HepG2 (cell line): ENCODE data around the gene MAN1C1. TPM values are rescaled to one million over a fixed set of nuclear protein-coding genes. Genes with fewer than 3 reads are reported as not detected.

Source experiments
- ATAC-seq: fragments of 200-7000 bp; cut with Tn5 transposase; 3 replicates; pipeline ENCODE4 v1.9.1; 2020; ENCODE audit warnings: mild to moderate bottlenecking, moderate library complexity
- BruUV-seq: library from RNA; stranded (reverse); fragments of 400-500 nt; replicated peaks from 2 replicates; lab custom pipeline; 2021; lab: Mats Ljungman, UMichigan
- CTCF ChIA-PET: fragments of 300-600 bp; formaldehyde crosslinking; extraction: SDS; loops from one replicate; lab custom pipeline; 2021; ENCODE audit warnings: low total read pairs, inconsistent platforms, low intra/inter-chr PET ratio; lab: Yijun Ruan, JAX
- POLR2A ChIA-PET: fragments of 350-600 bp; sonication (Branson Sonifier 250); formaldehyde crosslinking; loops from one replicate; lab custom pipeline; 2020; ENCODE audit warnings: antibody characterized with exemption, inconsistent platforms; lab: Yijun Ruan, JAX
- DNase-seq: peaks from one replicate; pipeline ENCODE4 v3.0.0-alpha.2; 2015; ENCODE audit warnings: low spot score
- FAIRE-seq: peaks from 3 replicates; lab custom pipeline; 2011; peaks lifted over from hg19 to GRCh38; lab: Jason Lieb, UNC
- H2AFZ ChIP-seq: one replicate; pipeline ENCODE4 v1.6.1; 2011; ENCODE audit warnings: low read length, inconsistent platforms
- H3K27ac ChIP-seq: fragments of 300-600 bp; 3 replicates; pipeline ENCODE4 v1.8.0; 2011; ENCODE audit warnings: mixed run types, mild to moderate bottlenecking, mixed read lengths, low read length, inconsistent platforms; ENCODE audit not compliant: insufficient read depth; ENCODE audit errors: extremely low read length
- H3K27me3 ChIP-seq, 2 experiments: fragments of 200-600 bp in 1 of 2; 2 replicates in 1 of 2; 3 replicates in 1 of 2; pipeline versions ENCODE4 v1.6.0 to v1.8.0; 2011; ENCODE audit warnings: low read length in 2 of 2, mild to moderate bottlenecking in 2 of 2, moderate library complexity in 2 of 2, inconsistent platforms in 1 of 2; ENCODE audit not compliant: insufficient read depth in 2 of 2, control insufficient read depth in 1 of 2
- H3K36me3 ChIP-seq, 2 experiments: fragments of 200-600 bp in 1 of 2; replicated peaks in 1 of 2; 2 replicates in 1 of 2; 3 replicates in 1 of 2; pipeline versions ENCODE4 v1.5.1 to v1.8.0; 2011; ENCODE audit warnings: low read length in 2 of 2, inconsistent platforms in 1 of 2; ENCODE audit not compliant: insufficient read depth in 2 of 2, control insufficient read depth in 1 of 2
- H3K4me1 ChIP-seq: 2 replicates; pipeline ENCODE4 v1.5.1; 2012; ENCODE audit warnings: low read length, inconsistent platforms; ENCODE audit not compliant: insufficient read depth
- H3K4me2 ChIP-seq: 2 replicates; pipeline ENCODE4 v1.6.0; 2011; ENCODE audit warnings: low read depth, low read length, inconsistent platforms
- H3K4me3 ChIP-seq, 3 experiments: fragments of 200-600 bp in 1 of 3; sonication (generic), shearing (Covaris generic) in 1 of 3; replicated peaks in 1 of 3; 2 replicates each; pipeline ENCODE4 v1.5.1; 2011 to 2016; ENCODE audit warnings: low read length in 3 of 3, inconsistent platforms in 2 of 3, low read depth in 2 of 3, mild to moderate bottlenecking in 2 of 3, control low read depth in 1 of 3, mixed read lengths in 1 of 3; ENCODE audit not compliant: insufficient read depth in 1 of 3
- H3K79me2 ChIP-seq: one replicate; pipeline ENCODE4 v1.6.1; 2011; ENCODE audit warnings: low read length, inconsistent platforms; ENCODE audit not compliant: insufficient read depth
- H3K9ac ChIP-seq: 2 replicates; pipeline ENCODE4 v1.6.0; 2011; ENCODE audit warnings: mild to moderate bottlenecking, low read depth, low read length, inconsistent platforms; ENCODE audit not compliant: insufficient read depth
- H3K9me3 ChIP-seq: 2 replicates; pipeline ENCODE4 v1.5.1; 2012; ENCODE audit warnings: mild to moderate bottlenecking, low read length
- H4K20me1 ChIP-seq: 2 replicates; pipeline ENCODE4 v1.6.0; 2011; ENCODE audit warnings: inconsistent platforms, mild to moderate bottlenecking, low read length, moderate library complexity; ENCODE audit not compliant: insufficient read depth
- BRD4 ChIP-seq: sonication (generic); formaldehyde crosslinking; IDR thresholded peaks from 2 replicates; pipeline ENCODE4 v1.4.0; 2020; ENCODE audit warnings: missing genetic modification reagents
- DR1 ChIP-seq: sonication (generic); formaldehyde crosslinking; IDR thresholded peaks from 2 replicates; pipeline ENCODE4 v1.8.0; 2021; ENCODE audit warnings: mild to moderate bottlenecking, missing genetic modification reagents, inconsistent platforms
- PHF8 ChIP-seq: sonication (generic); formaldehyde crosslinking; IDR thresholded peaks from 2 replicates; pipeline ENCODE4 v1.5.0; 2020; ENCODE audit warnings: missing genetic modification reagents
- PRPF4 ChIP-seq: fragments of 200-400 bp; formaldehyde crosslinking; IDR thresholded peaks from 2 replicates; pipeline ENCODE4 v1.6.1; 2016; ENCODE audit warnings: low read length, low read depth; ENCODE audit not compliant: poor library complexity, severe bottlenecking
- SOX13 ChIP-seq, 3 experiments: fragments of 450-650 bp in 1 of 3; sonication (generic) in 1 of 3; formaldehyde crosslinking in 1 of 3; IDR thresholded peaks in 2 of 3; conservative IDR thresholded peaks in 1 of 3; 2 replicates each; pipeline versions ENCODE4 v1.5.0 to v1.6.1; 2016 to 2020; ENCODE audit warnings: antibody characterized with exemption in 1 of 3, mild to moderate bottlenecking in 1 of 3, missing compliant biosample characterization in 1 of 3, missing genetic modification reagents in 1 of 3, moderate library complexity in 1 of 3
- XBP1 ChIP-seq: sonication (generic); formaldehyde crosslinking; IDR thresholded peaks from 2 replicates; pipeline ENCODE4 v1.5.0; 2020; ENCODE audit warnings: missing genetic modification reagents
- YEATS4 ChIP-seq: sonication (generic); formaldehyde crosslinking; IDR thresholded peaks from 2 replicates; pipeline ENCODE4 v1.4.0; 2020; ENCODE audit warnings: missing genetic modification reagents, borderline replicate concordance
- ZFX ChIP-seq: sonication (generic); formaldehyde crosslinking; IDR thresholded peaks from 2 replicates; pipeline ENCODE4 v1.4.0; 2020; ENCODE audit warnings: mild to moderate bottlenecking, low read depth, missing genetic modification reagents, moderate library complexity
- ZNF121 ChIP-seq: sonication (generic); formaldehyde crosslinking; IDR thresholded peaks from 2 replicates; pipeline ENCODE4 v1.5.0; 2020; ENCODE audit warnings: mild to moderate bottlenecking, missing genetic modification reagents
- ZNF790 ChIP-seq: sonication (generic); formaldehyde crosslinking; IDR thresholded peaks from 2 replicates; pipeline ENCODE4 v1.8.0; 2022; ENCODE audit warnings: missing genetic modification reagents, mild to moderate bottlenecking, borderline replicate concordance
- WGBS: methylation state at CpG from one replicate; pipeline ENCODE4 v1.1.6; 2017; ENCODE audit warnings: low lambda C conversion rate; 5-methylcytosine and 5-hydroxymethylcytosine counted together
- in situ Hi-C: cut with HindIII; loops from 2 replicates; pipeline ENCODE4 v1.10.0; 2017; ENCODE audit warnings: low pct_unique_long_range_greater_than_20kb; ENCODE audit not compliant: extremely low pct_ligation_motif_present
- intact Hi-C: fragments of 100-400 bp; cut with micrococcal nuclease; formaldehyde crosslinking; loops from one replicate; pipeline ENCODE4 v1.10.0; 2022; ENCODE audit not compliant: unreplicated experiment
- polyA plus RNA-seq, 8 experiments: library from polyadenylated mRNA; depleted of rRNA in 3 of 8; stranded (reverse) in 7 of 8; unstranded in 1 of 8; fragments of >200 nt; fragmentation: Illumina TruSeq in 4 of 8; extraction: Trizol in 4 of 8; gene quantifications; 2 replicates each; pipeline versions ENCODE4 v1.2.1 to v1.2.3, GENCODE V29; 2011 to 2016; ENCODE audit warnings: low read depth in 4 of 8, missing spikeins in 1 of 8, mixed read lengths in 1 of 8; ENCODE audit not compliant: insufficient read depth in 1 of 8
- total RNA-seq, 5 experiments: library from RNA; depleted of rRNA; stranded (reverse); fragments of >200 nt; fragmentation: Illumina TruSeq; extraction: Trizol; gene quantifications; 2 replicates each; pipeline ENCODE4 v1.2.3, GENCODE V29; 2016; ENCODE audit warnings: low read depth in 1 of 5
- TF ChIP-seq, protein P1 (sequence below): sonication (generic); formaldehyde crosslinking; IDR thresholded peaks from 2 replicates; pipeline ENCODE4 v1.5.0; 2020; ENCODE audit warnings: missing genetic modification reagents
- TF ChIP-seq, protein P2 (sequence below): sonication (generic); formaldehyde crosslinking; IDR thresholded peaks from 2 replicates; pipeline ENCODE4 v1.9.0; 2021; ENCODE audit warnings: missing genetic modification reagents, borderline replicate concordance
- TF ChIP-seq, protein P3 (sequence below): sonication (generic); formaldehyde crosslinking; IDR thresholded peaks from 2 replicates; pipeline ENCODE4 v1.5.0; 2020; ENCODE audit warnings: mild to moderate bottlenecking, missing genetic modification reagents
- TF ChIP-seq, protein P4 (sequence below), 2 experiments: fragments of 450-650 bp in 1 of 2; sonication (generic) in 1 of 2; formaldehyde crosslinking; IDR thresholded peaks; 2 replicates each; pipeline versions ENCODE4 v1.5.0 to v1.8.0; 2020 to 2022; ENCODE audit warnings: mild to moderate bottlenecking in 1 of 2, missing genetic modification reagents in 1 of 2

MAN1C1 gene
- total and polyA plus RNA-seq, 2 of the 13 experiments (the other 11 are each of a cell fraction or from before 2014, with no cell fraction given) = 0.18 to 0.49 TPM

DNA sequence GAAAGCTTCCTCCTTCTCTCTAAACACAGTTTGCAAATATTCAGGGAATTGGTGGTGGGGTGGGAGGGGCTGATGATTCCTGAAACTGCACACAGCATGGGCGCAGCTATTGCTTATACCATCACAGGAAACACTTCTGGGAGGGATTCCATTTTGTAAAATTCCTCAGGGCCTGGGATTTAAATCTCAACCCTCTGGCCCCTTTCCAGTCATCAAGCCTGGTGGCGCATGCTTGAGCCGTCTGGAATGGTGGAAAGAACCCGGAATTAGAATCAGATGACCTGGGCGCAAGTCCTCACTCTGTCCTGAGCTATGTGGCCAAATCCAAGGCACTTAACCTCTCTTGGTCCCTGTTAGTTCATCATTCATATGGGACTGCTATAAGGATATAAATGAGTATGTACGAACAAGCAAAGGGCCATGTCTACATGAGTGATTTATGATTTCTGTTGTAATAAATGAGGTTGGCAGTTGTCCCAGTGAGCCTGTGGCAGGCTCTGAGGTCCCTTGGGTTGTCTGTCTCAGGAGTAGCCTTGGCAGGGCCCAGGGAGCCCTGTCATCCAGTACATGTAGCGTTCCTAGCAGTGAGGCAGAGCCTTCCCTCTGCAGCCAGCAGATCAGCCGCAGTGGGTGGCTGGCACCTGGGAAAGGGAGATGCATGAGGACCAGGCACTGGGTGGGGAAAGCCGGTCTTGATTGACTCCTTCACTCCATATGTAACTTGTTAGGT is 72.0 kb downstream of the MAN1C1 start (continued):
- TF ChIP-seq BRD4 = no peak
- no peak for TF ChIP-seq PHF8 (CRISPR knock-in tag)
- no peak for TF ChIP-seq DR1
- TF ChIP-seq, protein P1, sequence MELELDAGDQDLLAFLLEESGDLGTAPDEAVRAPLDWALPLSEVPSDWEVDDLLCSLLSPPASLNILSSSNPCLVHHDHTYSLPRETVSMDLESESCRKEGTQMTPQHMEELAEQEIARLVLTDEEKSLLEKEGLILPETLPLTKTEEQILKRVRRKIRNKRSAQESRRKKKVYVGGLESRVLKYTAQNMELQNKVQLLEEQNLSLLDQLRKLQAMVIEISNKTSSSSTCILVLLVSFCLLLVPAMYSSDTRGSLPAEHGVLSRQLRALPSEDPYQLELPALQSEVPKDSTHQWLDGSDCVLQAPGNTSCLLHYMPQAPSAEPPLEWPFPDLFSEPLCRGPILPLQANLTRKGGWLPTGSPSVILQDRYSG (CRISPR knock-in tag) = no peak
- TF ChIP-seq YEATS4 (CRISPR knock-in tag) = no peak
- no peak for TF ChIP-seq XBP1

DNA sequence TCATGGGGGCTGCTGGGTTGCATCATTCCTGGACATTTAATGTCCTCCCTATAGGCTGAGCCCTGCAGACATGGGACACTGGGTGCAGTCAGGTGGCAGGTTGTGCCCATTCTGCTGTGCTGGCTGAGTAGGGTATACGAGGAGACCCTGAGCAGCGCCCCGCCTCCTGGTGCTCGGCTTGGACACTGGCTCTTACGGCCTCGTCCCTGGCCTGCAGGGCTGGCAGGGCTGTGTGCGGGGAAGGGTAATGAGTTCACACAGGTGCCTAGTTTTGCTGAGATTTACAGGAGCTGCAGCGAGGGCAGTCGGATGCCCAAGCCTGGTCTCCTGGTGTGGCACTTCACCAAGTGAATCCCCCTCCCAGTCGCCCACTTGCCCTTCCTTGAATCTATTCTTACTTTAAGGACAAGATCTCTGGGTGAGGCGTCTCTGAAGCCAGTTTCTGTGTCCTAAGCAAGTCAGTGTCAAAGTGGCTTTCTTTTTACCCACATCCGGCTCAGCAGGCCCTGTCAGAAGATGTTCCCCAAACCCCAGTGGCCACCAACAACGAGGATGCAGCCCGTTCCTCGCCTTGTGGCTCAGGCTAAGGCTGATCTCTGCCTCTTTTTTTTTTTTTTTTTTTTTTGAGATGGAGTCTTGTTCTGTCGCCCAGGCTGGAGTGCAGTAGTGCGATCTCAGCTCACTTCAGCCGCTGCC is 73.2 kb downstream of the MAN1C1 start:
- no peak for FAIRE-seq
- 62% methylated on average over 10 of the region's 18 CpGs for WGBS
- intact Hi-C loops (loop anchor here (10.0 kb wide), 1 partner anchor 85 kb away; no protein-coding TSS in a partner anchor), in situ Hi-C loops (no loop called here)
- no peak for ATAC-seq
- Histone ChIP-seq H3K4me1 (0 out of 2 replicates have a peak, but pooled peaks cover 3% of the 10 kb centered on the region), H4K20me1 (no peaks in the 10 kb centered on the region), H3K79me2 (no peaks in the 10 kb centered on the region), H3K9ac (no peak overlapping the region), H2AFZ (no peak overlapping the region), H3K9me3 (no peaks in the 10 kb centered on the region), H3K4me3 (no peak overlapping the region), H3K27ac (no peak overlapping the region), H3K4me2 (no peak overlapping the region), H3K27me3 (peaks cover 0 to 28% of the 10 kb centered on the region in 2 experiments; a peak in 3 of 5 replicates), H3K36me3 (no peaks in the 10 kb centered on the region)
- DNase-seq = no peak
- no TSS peak for BruUV-seq
- CTCF ChIA-PET = no interaction called here
- POLR2A ChIA-PET = no interaction called here
- TF ChIP-seq ZFX = no peak
- no peak for TF ChIP-seq ZNF790 (CRISPR knock-in tag)
- TF ChIP-seq, protein P2, sequence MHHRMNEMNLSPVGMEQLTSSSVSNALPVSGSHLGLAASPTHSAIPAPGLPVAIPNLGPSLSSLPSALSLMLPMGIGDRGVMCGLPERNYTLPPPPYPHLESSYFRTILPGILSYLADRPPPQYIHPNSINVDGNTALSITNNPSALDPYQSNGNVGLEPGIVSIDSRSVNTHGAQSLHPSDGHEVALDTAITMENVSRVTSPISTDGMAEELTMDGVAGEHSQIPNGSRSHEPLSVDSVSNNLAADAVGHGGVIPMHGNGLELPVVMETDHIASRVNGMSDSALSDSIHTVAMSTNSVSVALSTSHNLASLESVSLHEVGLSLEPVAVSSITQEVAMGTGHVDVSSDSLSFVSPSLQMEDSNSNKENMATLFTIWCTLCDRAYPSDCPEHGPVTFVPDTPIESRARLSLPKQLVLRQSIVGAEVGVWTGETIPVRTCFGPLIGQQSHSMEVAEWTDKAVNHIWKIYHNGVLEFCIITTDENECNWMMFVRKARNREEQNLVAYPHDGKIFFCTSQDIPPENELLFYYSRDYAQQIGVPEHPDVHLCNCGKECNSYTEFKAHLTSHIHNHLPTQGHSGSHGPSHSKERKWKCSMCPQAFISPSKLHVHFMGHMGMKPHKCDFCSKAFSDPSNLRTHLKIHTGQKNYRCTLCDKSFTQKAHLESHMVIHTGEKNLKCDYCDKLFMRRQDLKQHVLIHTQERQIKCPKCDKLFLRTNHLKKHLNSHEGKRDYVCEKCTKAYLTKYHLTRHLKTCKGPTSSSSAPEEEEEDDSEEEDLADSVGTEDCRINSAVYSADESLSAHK (CRISPR knock-in tag) = no peak
- TF ChIP-seq, protein P3, sequence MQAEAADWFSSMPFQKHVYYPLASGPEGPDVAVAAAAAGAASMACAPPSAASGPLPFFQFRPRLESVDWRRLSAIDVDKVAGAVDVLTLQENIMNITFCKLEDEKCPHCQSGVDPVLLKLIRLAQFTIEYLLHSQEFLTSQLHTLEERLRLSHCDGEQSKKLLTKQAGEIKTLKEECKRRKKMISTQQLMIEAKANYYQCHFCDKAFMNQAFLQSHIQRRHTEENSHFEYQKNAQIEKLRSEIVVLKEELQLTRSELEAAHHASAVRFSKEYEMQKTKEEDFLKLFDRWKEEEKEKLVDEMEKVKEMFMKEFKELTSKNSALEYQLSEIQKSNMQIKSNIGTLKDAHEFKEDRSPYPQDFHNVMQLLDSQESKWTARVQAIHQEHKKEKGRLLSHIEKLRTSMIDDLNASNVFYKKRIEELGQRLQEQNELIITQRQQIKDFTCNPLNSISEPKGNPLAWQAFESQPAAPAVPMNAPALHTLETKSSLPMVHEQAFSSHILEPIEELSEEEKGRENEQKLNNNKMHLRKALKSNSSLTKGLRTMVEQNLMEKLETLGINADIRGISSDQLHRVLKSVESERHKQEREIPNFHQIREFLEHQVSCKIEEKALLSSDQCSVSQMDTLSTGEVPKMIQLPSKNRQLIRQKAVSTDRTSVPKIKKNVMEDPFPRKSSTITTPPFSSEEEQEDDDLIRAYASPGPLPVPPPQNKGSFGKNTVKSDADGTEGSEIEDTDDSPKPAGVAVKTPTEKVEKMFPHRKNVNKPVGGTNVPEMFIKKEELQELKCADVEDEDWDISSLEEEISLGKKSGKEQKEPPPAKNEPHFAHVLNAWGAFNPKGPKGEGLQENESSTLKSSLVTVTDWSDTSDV (CRISPR knock-in tag) = no peak
- no peak for TF ChIP-seq PRPF4
- TF ChIP-seq ZNF121 (CRISPR knock-in tag) = no peak
- no peak for TF ChIP-seq SOX13 (IDR thresholded peaks at IDR 0.05)
- TF ChIP-seq SOX13 (CRISPR knock-in tag; conservative IDR thresholded peaks at IDR 0.05 in 1 of 2, IDR thresholded peaks at IDR 0.05 in 1 of 2) = no peak
- TF ChIP-seq, protein P4, sequence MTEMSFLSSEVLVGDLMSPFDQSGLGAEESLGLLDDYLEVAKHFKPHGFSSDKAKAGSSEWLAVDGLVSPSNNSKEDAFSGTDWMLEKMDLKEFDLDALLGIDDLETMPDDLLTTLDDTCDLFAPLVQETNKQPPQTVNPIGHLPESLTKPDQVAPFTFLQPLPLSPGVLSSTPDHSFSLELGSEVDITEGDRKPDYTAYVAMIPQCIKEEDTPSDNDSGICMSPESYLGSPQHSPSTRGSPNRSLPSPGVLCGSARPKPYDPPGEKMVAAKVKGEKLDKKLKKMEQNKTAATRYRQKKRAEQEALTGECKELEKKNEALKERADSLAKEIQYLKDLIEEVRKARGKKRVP (CRISPR knock-in tag; IDR thresholded peaks at IDR 0.05) = no peak
